ENCODE measurements around the gene NNT.

GRCh38 chr5:43627028-43627427, 24.0 kb downstream of the NNT start:
- no peak for TF ChIP-seq POLR2AphosphoS5 (IDR thresholded peaks at IDR 0.05)
- TF ChIP-seq EP300 (IDR thresholded peaks at IDR 0.05; ENCODE audit: low read depth): no peak
- peak in 4 of 5 experiments; percentile 21 to 45 (median 34) for TF ChIP-seq CTCF (IDR thresholded peaks at IDR 0.05)
- no peak for TF ChIP-seq POLR2A (IDR thresholded peaks at IDR 0.05)
